ENCODE measurements around the gene ATXN1. TPM values are rescaled to one million over a fixed set of nuclear protein-coding genes. Genes with fewer than 3 reads are reported as not detected.

The ATXN1 gene
- total and polyA plus RNA-seq, 2 of the 13 experiments (the other 11 are each of a cell fraction or from before 2014, with no cell fraction given), result 20.7 to 39.5 TPM

DNA sequence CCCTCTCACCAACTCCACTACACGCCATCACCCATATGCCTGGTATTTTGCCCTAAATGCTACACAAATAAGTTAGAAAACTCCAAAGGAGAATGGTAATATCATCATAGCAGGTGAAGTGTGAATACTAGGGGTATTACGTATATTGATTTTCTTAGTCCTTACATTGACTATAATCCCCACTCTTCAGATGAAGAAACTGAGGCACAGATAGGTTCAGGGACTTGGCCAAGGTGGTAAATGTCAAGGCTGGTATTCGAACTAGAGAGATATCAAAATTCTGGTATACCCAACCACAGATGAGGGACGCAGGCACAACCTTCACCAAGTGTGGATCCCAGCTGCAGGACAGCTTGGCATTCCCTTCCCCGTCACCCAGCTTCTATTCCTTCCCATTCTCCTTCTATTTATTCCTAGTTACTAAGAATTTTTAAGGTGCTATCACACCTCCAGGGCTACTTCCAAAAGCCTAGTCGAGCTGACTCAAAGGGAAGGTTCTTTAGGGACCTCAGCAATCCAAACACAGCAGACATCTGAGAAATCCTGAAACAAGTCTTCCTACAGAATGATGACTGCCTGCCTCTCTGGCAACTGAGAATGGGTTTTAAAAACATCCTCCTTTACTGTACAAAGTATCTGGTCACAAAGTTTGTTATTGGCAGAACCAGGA is 32.6 kb downstream of the ATXN1 start (continued):
- TF ChIP-seq, protein P1, sequence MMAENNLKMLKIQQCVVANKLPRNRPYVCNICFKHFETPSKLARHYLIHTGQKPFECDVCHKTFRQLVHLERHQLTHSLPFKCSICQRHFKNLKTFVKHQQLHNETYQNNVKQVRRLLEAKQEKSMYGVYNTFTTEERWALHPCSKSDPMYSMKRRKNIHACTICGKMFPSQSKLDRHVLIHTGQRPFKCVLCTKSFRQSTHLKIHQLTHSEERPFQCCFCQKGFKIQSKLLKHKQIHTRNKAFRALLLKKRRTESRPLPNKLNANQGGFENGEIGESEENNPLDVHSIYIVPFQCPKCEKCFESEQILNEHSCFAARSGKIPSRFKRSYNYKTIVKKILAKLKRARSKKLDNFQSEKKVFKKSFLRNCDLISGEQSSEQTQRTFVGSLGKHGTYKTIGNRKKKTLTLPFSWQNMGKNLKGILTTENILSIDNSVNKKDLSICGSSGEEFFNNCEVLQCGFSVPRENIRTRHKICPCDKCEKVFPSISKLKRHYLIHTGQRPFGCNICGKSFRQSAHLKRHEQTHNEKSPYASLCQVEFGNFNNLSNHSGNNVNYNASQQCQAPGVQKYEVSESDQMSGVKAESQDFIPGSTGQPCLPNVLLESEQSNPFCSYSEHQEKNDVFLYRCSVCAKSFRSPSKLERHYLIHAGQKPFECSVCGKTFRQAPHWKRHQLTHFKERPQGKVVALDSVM (CRISPR knock-in tag; IDR thresholded peaks at IDR 0.05), result no peak
- TF ChIP-seq, protein P2, sequence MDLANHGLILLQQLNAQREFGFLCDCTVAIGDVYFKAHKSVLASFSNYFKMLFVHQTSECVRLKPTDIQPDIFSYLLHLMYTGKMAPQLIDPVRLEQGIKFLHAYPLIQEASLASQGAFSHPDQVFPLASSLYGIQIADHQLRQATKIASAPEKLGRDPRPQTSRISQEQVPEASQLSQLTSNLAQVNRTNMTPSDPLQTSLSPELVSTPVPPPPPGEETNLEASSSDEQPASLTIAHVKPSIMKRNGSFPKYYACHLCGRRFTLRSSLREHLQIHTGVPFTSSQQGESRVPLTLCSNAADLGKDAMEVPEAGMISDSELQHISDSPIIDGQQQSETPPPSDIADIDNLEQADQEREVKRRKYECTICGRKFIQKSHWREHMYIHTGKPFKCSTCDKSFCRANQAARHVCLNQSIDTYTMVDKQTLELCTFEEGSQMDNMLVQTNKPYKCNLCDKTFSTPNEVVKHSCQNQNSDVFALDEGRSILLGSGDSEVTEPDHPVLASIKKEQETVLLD (CRISPR knock-in tag; IDR thresholded peaks at IDR 0.05; ENCODE audit: low read depth), result 0 out of 2 replicates have a peak, but pooled peaks have one; percentile 14

DNA sequence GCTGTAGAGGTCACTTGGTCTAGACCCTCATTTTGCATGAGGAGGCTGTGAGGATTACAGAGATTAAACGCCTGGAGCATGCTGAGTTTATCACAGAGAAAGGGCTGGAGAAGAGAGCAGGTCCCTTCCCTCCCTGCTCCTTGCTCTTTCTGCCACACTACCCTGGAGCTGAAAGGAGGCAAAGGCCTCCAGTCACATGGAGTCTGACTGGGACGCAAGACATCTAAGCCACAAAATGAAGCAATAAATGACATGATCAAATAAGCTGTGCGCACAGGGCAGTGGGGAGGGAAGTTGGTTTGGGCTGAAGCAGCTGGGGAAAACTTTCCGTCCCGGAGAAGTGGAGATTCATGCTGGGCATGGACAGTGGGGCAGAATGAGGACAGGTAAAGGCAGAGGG is 33.3 kb downstream of the ATXN1 start:
- DNase-seq (ENCODE audit: low spot score), result peak; percentile 76
- Histone ChIP-seq H3K9me3 (ENCODE audit: low read length) (no peaks in the 10 kb centered on the region), H3K9ac (ENCODE audit: insufficient read depth, low read depth, low read length) (peak overlapping the region; percentile 59), H4K20me1 (ENCODE audit: insufficient read depth, low read length) (no peaks in the 10 kb centered on the region), H3K36me3 (replicated peaks in 1 of 2; ENCODE audit: control insufficient read depth in 1 of 2, insufficient read depth in 2 of 2, low read length in 2 of 2) (no peaks in the 10 kb centered on the region), H3K4me2 (ENCODE audit: low read depth, low read length) (peak overlapping the region; percentile 70), H3K79me2 (ENCODE audit: insufficient read depth, low read length) (peaks cover 39% of the 10 kb centered on the region), H3K27ac (ENCODE audit: extremely low read length, insufficient read depth, low read length) (peak overlapping the region; percentile 79), H2AFZ (ENCODE audit: low read length) (no peak overlapping the region), H3K4me3 (replicated peaks in 1 of 3; ENCODE audit: insufficient read depth in 1 of 3, low read depth in 2 of 3, low read length in 3 of 3) (peak overlapping the region in 1 of 3 experiments; percentile 27; a peak in 1 of 6 replicates), H3K27me3 (ENCODE audit: control insufficient read depth in 1 of 2, insufficient read depth in 2 of 2, low read length in 2 of 2) (no peaks in the 10 kb centered on the region), H3K4me1 (ENCODE audit: insufficient read depth, low read length) (peaks cover 100% of the 10 kb centered on the region)
- no peak for FAIRE-seq
- ChIA-PET POLR2A (interaction anchor here (0.8 to 3.7 kb wide), 9 partner anchors 10 to 34 kb away, joined by 3 to 24 read pairs (median 5); partner anchors contain the start of gene ATXN1), CTCF (ENCODE audit: low intra/inter-chr PET ratio, low total read pairs) (no interaction called here)
- WGBS (ENCODE audit: low lambda C conversion rate), result 26% methylated on average over 5 of the region's 5 CpGs
- ATAC-seq, result peak; percentile 30
- in situ Hi-C loops (cut with HindIII; ENCODE audit: extremely low pct_ligation_motif_present, low pct_unique_long_range_greater_than_20kb), result loop anchor here (5.0 kb wide), 1 partner anchor 41 kb away; no protein-coding TSS in a partner anchor
- BruUV-seq (replicated peaks), result no TSS peak
- intact Hi-C loops (cut with micrococcal nuclease; ENCODE audit: unreplicated experiment), result loop anchor here (2.0 kb wide), 2 partner anchors 29 to 45 kb away; no protein-coding TSS in a partner anchor
- no peak for TF ChIP-seq HNRNPUL1 (IDR thresholded peaks at IDR 0.05; ENCODE audit: low read depth, low read length)
- TF ChIP-seq, protein P3, sequence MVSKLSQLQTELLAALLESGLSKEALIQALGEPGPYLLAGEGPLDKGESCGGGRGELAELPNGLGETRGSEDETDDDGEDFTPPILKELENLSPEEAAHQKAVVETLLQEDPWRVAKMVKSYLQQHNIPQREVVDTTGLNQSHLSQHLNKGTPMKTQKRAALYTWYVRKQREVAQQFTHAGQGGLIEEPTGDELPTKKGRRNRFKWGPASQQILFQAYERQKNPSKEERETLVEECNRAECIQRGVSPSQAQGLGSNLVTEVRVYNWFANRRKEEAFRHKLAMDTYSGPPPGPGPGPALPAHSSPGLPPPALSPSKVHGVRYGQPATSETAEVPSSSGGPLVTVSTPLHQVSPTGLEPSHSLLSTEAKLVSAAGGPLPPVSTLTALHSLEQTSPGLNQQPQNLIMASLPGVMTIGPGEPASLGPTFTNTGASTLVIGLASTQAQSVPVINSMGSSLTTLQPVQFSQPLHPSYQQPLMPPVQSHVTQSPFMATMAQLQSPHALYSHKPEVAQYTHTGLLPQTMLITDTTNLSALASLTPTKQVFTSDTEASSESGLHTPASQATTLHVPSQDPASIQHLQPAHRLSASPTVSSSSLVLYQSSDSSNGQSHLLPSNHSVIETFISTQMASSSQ (IDR thresholded peaks at IDR 0.05; ENCODE audit: low read depth), result peak; percentile 41; the same call in 1 of the 2 replicates
- TF ChIP-seq, protein P3 (CRISPR knock-in tag; IDR thresholded peaks at IDR 0.05; ENCODE audit: borderline replicate concordance), result no peak
- TF ChIP-seq FOXA1 (IDR thresholded peaks at IDR 0.05), result no peak
- peak; percentile 56 for TF ChIP-seq FOXA1 (CRISPR knock-in tag; IDR thresholded peaks at IDR 0.05)
- TF ChIP-seq, protein P4, sequence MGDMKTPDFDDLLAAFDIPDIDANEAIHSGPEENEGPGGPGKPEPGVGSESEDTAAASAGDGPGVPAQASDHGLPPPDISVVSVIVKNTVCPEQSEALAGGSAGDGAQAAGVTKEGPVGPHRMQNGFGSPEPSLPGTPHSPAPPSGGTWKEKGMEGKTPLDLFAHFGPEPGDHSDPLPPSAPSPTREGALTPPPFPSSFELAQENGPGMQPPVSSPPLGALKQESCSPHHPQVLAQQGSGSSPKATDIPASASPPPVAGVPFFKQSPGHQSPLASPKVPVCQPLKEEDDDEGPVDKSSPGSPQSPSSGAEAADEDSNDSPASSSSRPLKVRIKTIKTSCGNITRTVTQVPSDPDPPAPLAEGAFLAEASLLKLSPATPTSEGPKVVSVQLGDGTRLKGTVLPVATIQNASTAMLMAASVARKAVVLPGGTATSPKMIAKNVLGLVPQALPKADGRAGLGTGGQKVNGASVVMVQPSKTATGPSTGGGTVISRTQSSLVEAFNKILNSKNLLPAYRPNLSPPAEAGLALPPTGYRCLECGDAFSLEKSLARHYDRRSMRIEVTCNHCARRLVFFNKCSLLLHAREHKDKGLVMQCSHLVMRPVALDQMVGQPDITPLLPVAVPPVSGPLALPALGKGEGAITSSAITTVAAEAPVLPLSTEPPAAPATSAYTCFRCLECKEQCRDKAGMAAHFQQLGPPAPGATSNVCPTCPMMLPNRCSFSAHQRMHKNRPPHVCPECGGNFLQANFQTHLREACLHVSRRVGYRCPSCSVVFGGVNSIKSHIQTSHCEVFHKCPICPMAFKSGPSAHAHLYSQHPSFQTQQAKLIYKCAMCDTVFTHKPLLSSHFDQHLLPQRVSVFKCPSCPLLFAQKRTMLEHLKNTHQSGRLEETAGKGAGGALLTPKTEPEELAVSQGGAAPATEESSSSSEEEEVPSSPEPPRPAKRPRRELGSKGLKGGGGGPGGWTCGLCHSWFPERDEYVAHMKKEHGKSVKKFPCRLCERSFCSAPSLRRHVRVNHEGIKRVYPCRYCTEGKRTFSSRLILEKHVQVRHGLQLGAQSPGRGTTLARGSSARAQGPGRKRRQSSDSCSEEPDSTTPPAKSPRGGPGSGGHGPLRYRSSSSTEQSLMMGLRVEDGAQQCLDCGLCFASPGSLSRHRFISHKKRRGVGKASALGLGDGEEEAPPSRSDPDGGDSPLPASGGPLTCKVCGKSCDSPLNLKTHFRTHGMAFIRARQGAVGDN (CRISPR knock-in tag; IDR thresholded peaks at IDR 0.05), result peak; percentile 23; the same call in 1 of the 2 replicates
- no peak for TF ChIP-seq KLF6 (CRISPR knock-in tag; IDR thresholded peaks at IDR 0.05)
